KMS-11 (cell line): Measurements from ENCODE around the gene FBXO24.
"Not testable (repeated sequence)": the region's sequence is repeated elsewhere in the genome, so short reads cannot be mapped to it uniquely, and the experiment has no call there.

ENCODE experiments used
- H2AFZ ChIP-seq: fragments of 200-600 bp; sonication (generic); 2 replicates; pipeline ENCODE4 v1.6.1; 2016; ENCODE audit warnings: antibody characterized with exemption, mixed run types, low read depth
- H3K27ac ChIP-seq: fragments of 200-600 bp; sonication (generic); 2 replicates; pipeline ENCODE4 v1.6.1; 2016; ENCODE audit warnings: mild to moderate bottlenecking, mixed run types
- H3K27me3 ChIP-seq: fragments of 200-600 bp; sonication (generic); 2 replicates; pipeline ENCODE4 v1.6.1; 2017; ENCODE audit warnings: mild to moderate bottlenecking, low read depth, mixed run types, moderate library complexity; ENCODE audit not compliant: insufficient read depth
- H3K36me3 ChIP-seq: fragments of 200-600 bp; sonication (generic); 2 replicates; pipeline ENCODE4 v1.6.1; 2017; ENCODE audit warnings: mild to moderate bottlenecking, mixed run types; ENCODE audit not compliant: insufficient read depth
- H3K4me1 ChIP-seq: fragments of 200-600 bp; sonication (generic); 2 replicates; pipeline ENCODE4 v1.6.1; 2016; ENCODE audit warnings: mild to moderate bottlenecking, low read depth, mixed run types; ENCODE audit not compliant: poor library complexity, severe bottlenecking
- H3K4me2 ChIP-seq: fragments of 200-600 bp; sonication (generic); 2 replicates; pipeline ENCODE4 v1.7.0; 2016; ENCODE audit warnings: mild to moderate bottlenecking, mixed run types
- H3K4me3 ChIP-seq: fragments of 200-600 bp; sonication (generic); IDR thresholded peaks from 2 replicates; pipeline ENCODE4 v1.6.1; 2017; ENCODE audit warnings: low read depth, low read length, mixed read lengths; ENCODE audit not compliant: insufficient read depth
- H3K79me2 ChIP-seq: fragments of 200-600 bp; sonication (generic); 2 replicates; pipeline ENCODE4 v1.6.1; 2016; ENCODE audit warnings: low read depth, mixed run types; ENCODE audit not compliant: insufficient read depth
- H3K9ac ChIP-seq: fragments of 200-600 bp; sonication (generic); 2 replicates; pipeline ENCODE4 v1.6.1; 2016; ENCODE audit warnings: mild to moderate bottlenecking, mixed run types
- H4K20me1 ChIP-seq: fragments of 200-600 bp; sonication (generic); 2 replicates; pipeline ENCODE4 v1.6.1; 2016; ENCODE audit warnings: mild to moderate bottlenecking, mixed run types; ENCODE audit not compliant: insufficient read depth
- CTCF ChIP-seq: fragments of 200-600 bp; sonication (generic); conservative IDR thresholded peaks from 2 replicates; pipeline ENCODE4 v1.6.1; 2017; ENCODE audit warnings: low read depth, mild to moderate bottlenecking, antibody characterized with exemption, low read length, moderate library complexity, mixed read lengths

The FBXO24 gene

GRCh38 chr7:100586266-100587025, at the start of gene FBXO24:
FBXO24 (plus strand) TSS chr7:100586328; CDS start chr7:100586626, 298 bp downstream.
- peak within 1 kb of the TSS; percentile 79 for H2AFZ ChIP-seq
- no peak for TF ChIP-seq CTCF
- H3K27ac ChIP-seq: peak within 1 kb of the TSS; percentile 64
- peaks cover 31% of the 10 kb centered on the region for H3K27me3 ChIP-seq
- no peaks in the 10 kb centered on the region for H3K36me3 ChIP-seq
- no peaks in the 10 kb centered on the region for H4K20me1 ChIP-seq
- peaks cover 4% of the 10 kb centered on the region; the same call in 1 of the 2 replicates for H3K79me2 ChIP-seq
- peak within 1 kb of the TSS; percentile 80 for H3K4me2 ChIP-seq
- peak within 1 kb of the TSS; percentile 72; the same call in 1 of the 2 replicates for H3K9ac ChIP-seq
- H3K4me1 ChIP-seq: peaks cover 12% of the 10 kb centered on the region
- no peak within 1 kb of the TSS for H3K4me3 ChIP-seq

GRCh38 chr7:100536695-100537094, 49.4 kb upstream of the FBXO24 start:
- not testable (repeated sequence) for H4K20me1 ChIP-seq, H3K36me3 ChIP-seq, H3K4me3 ChIP-seq, H3K27me3 ChIP-seq, H3K79me2 ChIP-seq, H3K27ac ChIP-seq, H3K4me2 ChIP-seq, H2AFZ ChIP-seq, H3K9ac ChIP-seq
- peaks cover 18% of the 10 kb centered on the region for H3K4me1 ChIP-seq

GRCh38 chr7:100538348-100538653, 47.8 kb upstream of the FBXO24 start:
- Histone ChIP-seq H3K4me2 (peak overlapping the region; percentile 95), H3K4me1 (peaks cover 15% of the 10 kb centered on the region), H4K20me1 (no peaks in the 10 kb centered on the region), H3K4me3 (no peak overlapping the region), H3K79me2 (no peaks in the 10 kb centered on the region), H3K9ac (peak overlapping the region; percentile 33; the same call in 1 of the 2 replicates), H3K27ac (peak overlapping the region; percentile 42), H3K36me3 (no peaks in the 10 kb centered on the region), H2AFZ (peak overlapping the region; percentile 87), H3K27me3 (no peaks in the 10 kb centered on the region)
- TF ChIP-seq CTCF: no peak

GRCh38 chr7:100538654-100539435, 47.3 kb upstream of the FBXO24 start, which contains the start of gene AGFG2:
AGFG2 (plus strand) TSS chr7:100539203; CDS start chr7:100539347, 144 bp downstream.
- peak within 1 kb of the TSS; percentile 90 for H2AFZ ChIP-seq
- peak within 1 kb of the TSS; percentile 42 for H3K27ac ChIP-seq
- TF ChIP-seq CTCF: no peak

More at GRCh38 chr7:100538654-100539435, 47.3 kb upstream of the FBXO24 start, which contains the start of gene AGFG2:
- peak within 1 kb of the TSS; percentile 95 for H3K4me2 ChIP-seq
- peak within 1 kb of the TSS; percentile 33; the same call in 1 of the 2 replicates for H3K9ac ChIP-seq
- no peaks in the 10 kb centered on the region for H3K79me2 ChIP-seq
- H3K36me3 ChIP-seq: no peaks in the 10 kb centered on the region
- no peak within 1 kb of the TSS for H3K4me3 ChIP-seq
- H3K27me3 ChIP-seq: no peaks in the 10 kb centered on the region
- peaks cover 15% of the 10 kb centered on the region for H3K4me1 ChIP-seq
- no peaks in the 10 kb centered on the region for H4K20me1 ChIP-seq
